ENCODE data around the gene CLDN7.

- TF ChIP-seq POLR2AphosphoS5 (IDR thresholded peaks at IDR 0.05; ENCODE audit: low read depth, low read length) (no peak; the same call in 1 of the 2 replicates), REST (IDR thresholded peaks at IDR 0.05; ENCODE audit: insufficient read depth in 1 of 2, low read depth in 2 of 2, low read length in 2 of 2) (no peak)
These were observed 37.6 kb downstream of the CLDN7 start for GRCh38 chr17:7224661-7225111.

Measured in PFSK-1 (cell line).